B cell (primary cell): ENCODE measurements around the gene FMN1. TPM values are rescaled to one million over a fixed set of nuclear protein-coding genes. Genes with fewer than 3 reads are reported as not detected.

Source experiments
- ATAC-seq: fragments of 200-7000 bp; cut with Tn5 transposase; one replicate; pipeline ENCODE4 v1.10.0; 2021; ENCODE audit warnings: low read depth, mild to moderate bottlenecking, moderate number of reproducible peaks, moderate library complexity
- CTCF ChIA-PET: fragments of 350-600 bp; sonication (Branson Sonifier 250); formaldehyde crosslinking; loops from one replicate; lab custom pipeline; 2021; ENCODE audit warnings: antibody characterized with exemption, inconsistent platforms; lab: Charles Lee
- POLR2A ChIA-PET: fragments of 350-600 bp; sonication (Branson Sonifier 250); formaldehyde crosslinking; loops from one replicate; lab custom pipeline; 2021; ENCODE audit warnings: antibody characterized with exemption; lab: Charles Lee
- DNase-seq: peaks from one replicate; pipeline ENCODE4 v3.0.0; 2013
- H2AFZ ChIP-seq: 2 replicates; pipeline ENCODE4 v1.6.1; 2012; ENCODE audit warnings: mild to moderate bottlenecking, low read depth, low read length; ENCODE audit not compliant: insufficient read depth, poor library complexity, severe bottlenecking
- H3K27ac ChIP-seq, 2 donors: 1 replicate in 1 of 2; 2 replicates in 1 of 2; pipeline ENCODE4 v1.5.1; 2012 to 2013; ENCODE audit warnings: low read length in 2 of 2, mild to moderate bottlenecking in 2 of 2, moderate library complexity in 1 of 2
- H3K27me3 ChIP-seq, 4 experiments: fragments of 200-600 bp in 1 of 4; sonication (generic) in 1 of 4; replicated peaks in 1 of 4; 1 replicate in 2 of 4; 2 replicates in 2 of 4; pipeline versions ENCODE4 v1.6.1 to v1.7.0; 2013 to 2016; ENCODE audit warnings: low read length in 3 of 4, mild to moderate bottlenecking in 2 of 4, mixed read lengths in 1 of 4, moderate library complexity in 1 of 4; ENCODE audit not compliant: insufficient read depth in 4 of 4, control insufficient read depth in 3 of 4; ENCODE audit errors: control extremely low read depth in 1 of 4
- H3K36me3 ChIP-seq, 2 experiments: replicated peaks in 1 of 2; 1 replicate in 1 of 2; 2 replicates in 1 of 2; pipeline versions ENCODE4 v1.6.1 to v1.7.1; 2013; ENCODE audit warnings: low read length in 1 of 2; ENCODE audit not compliant: insufficient read depth in 2 of 2, control insufficient read depth in 1 of 2; ENCODE audit errors: control extremely low read depth in 1 of 2, extremely low read depth in 1 of 2
- H3K4me1 ChIP-seq, 2 donors: fragments of 200-600 bp in 1 of 2; sonication (generic) in 1 of 2; 1 replicate in 1 of 2; 2 replicates in 1 of 2; pipeline versions ENCODE4 v1.5.1 to v1.6.1; 2013 to 2017; ENCODE audit warnings: low read length in 2 of 2; ENCODE audit not compliant: control insufficient read depth in 2 of 2, insufficient read depth in 2 of 2
- H3K4me2 ChIP-seq: replicated peaks from 2 replicates; pipeline ENCODE3; 2012; ENCODE audit warnings: mild to moderate bottlenecking, low read depth, low read length; ENCODE audit not compliant: poor library complexity, severe bottlenecking
- H3K4me3 ChIP-seq, 5 experiments: fragments of 200-600 bp in 1 of 5; sonication (generic) in 1 of 5; 1 replicate in 3 of 5; 2 replicates in 2 of 5; pipeline versions ENCODE4 v1.5.1 to v1.7.0; 2011 to 2016; ENCODE audit warnings: low read length in 4 of 5, mild to moderate bottlenecking in 4 of 5, low read depth in 2 of 5, control low read depth in 1 of 5, moderate library complexity in 1 of 5; ENCODE audit not compliant: insufficient read depth in 1 of 5; ENCODE audit errors: control extremely low read depth in 1 of 5, extremely low read depth in 1 of 5
- H3K79me2 ChIP-seq: fragments of 200-600 bp; sonication (generic); one replicate; pipeline ENCODE4 v1.6.0; 2016; ENCODE audit warnings: low read length; ENCODE audit not compliant: control insufficient read depth, insufficient read depth
- H3K9ac ChIP-seq: fragments of 200-600 bp; sonication (generic); 2 replicates; pipeline ENCODE4 v1.6.1; 2017; ENCODE audit warnings: mild to moderate bottlenecking, low read length, moderate library complexity
- H3K9me3 ChIP-seq, 3 donors: one replicate each; pipeline versions ENCODE4 v1.6.1 to v1.7.1; 2013; ENCODE audit warnings: low read length in 2 of 3; ENCODE audit not compliant: control insufficient read depth in 2 of 3, insufficient read depth in 1 of 3; ENCODE audit errors: control extremely low read depth in 1 of 3
- H4K20me1 ChIP-seq: 2 replicates; pipeline ENCODE4 v1.6.0; 2012; ENCODE audit warnings: mild to moderate bottlenecking, low read length; ENCODE audit not compliant: insufficient read depth, control insufficient read depth, poor library complexity, severe bottlenecking
- H3K27ac Mint-ChIP-seq: one replicate; pipeline ENCODE4 v1.8.0; 2021; ENCODE audit warnings: mixed read lengths
- H3K27me3 Mint-ChIP-seq: one replicate; pipeline ENCODE4 v1.8.0; 2021; ENCODE audit warnings: mixed read lengths
- H3K4me1 Mint-ChIP-seq: one replicate; pipeline ENCODE4 v1.8.0; 2021; ENCODE audit warnings: mixed read lengths
- H3K4me3 Mint-ChIP-seq: one replicate; pipeline ENCODE4 v1.8.0; 2021; ENCODE audit warnings: mixed read lengths
- H3K9me3 Mint-ChIP-seq: one replicate; pipeline ENCODE4 v1.8.0; 2022; ENCODE audit warnings: mixed read lengths; ENCODE audit not compliant: insufficient read depth
- CTCF ChIP-seq: fragments of 200-600 bp; IDR thresholded peaks from one replicate; pipeline ENCODE4 v1.8.0; 2022; ENCODE audit warnings: antibody characterized with exemption, mild to moderate bottlenecking
- EZH2 ChIP-seq: IDR thresholded peaks from 2 replicates; pipeline ENCODE4 v1.6.1; 2012; ENCODE audit warnings: borderline replicate concordance, low read depth, mild to moderate bottlenecking, moderate library complexity, low read length; ENCODE audit not compliant: insufficient read depth, poor library complexity, severe bottlenecking
- WGBS: methylation state at CpG from one replicate; pipeline ENCODE4 v1.1.5; 2013; ENCODE audit warnings: missing lambda C conversion rate; ENCODE audit not compliant: insufficient coverage; 5-methylcytosine and 5-hydroxymethylcytosine counted together
- intact Hi-C: fragments of 100-400 bp; cut with micrococcal nuclease; formaldehyde crosslinking; loops from one replicate; pipeline ENCODE4 v1.10.0; 2022
- polyA plus RNA-seq: library from polyadenylated mRNA; depleted of rRNA; stranded (reverse); fragments of >200 nt; gene quantifications from 2 replicates; pipeline ENCODE4 v1.2.3, GENCODE V29; 2012
- total RNA-seq, 2 donors: library from RNA; stranded (reverse); fragments of 120-200 nt in 1 of 2; gene quantifications; 1 replicate in 1 of 2; 2 replicates in 1 of 2; pipeline versions ENCODE4 v1.2.3 to v1.2.4, GENCODE V29; 2013 to 2022

FMN1 gene
- total and polyA plus RNA-seq, 2 donors (not counting 1 experiment from before 2014, with no cell fraction given), result 0.21 to 0.96 TPM

- Mint-ChIP-seq H3K27ac (no peak overlapping the region), H3K27me3 (peaks cover 15% of the 10 kb centered on the region), H3K9me3 (no peaks in the 10 kb centered on the region), H3K4me3 (no peak overlapping the region), H3K4me1 (peaks cover 7% of the 10 kb centered on the region)
- TF ChIP-seq EZH2 (no peak), CTCF (no peak)
- intact Hi-C loops, result no loop called here
- H3K4me2 ChIP-seq, result no peak overlapping the region
- ATAC-seq, result no peak
- H3K4me3 ChIP-seq, result no peak overlapping the region
- H2AFZ ChIP-seq, result no peak overlapping the region
- 21% methylated on average over 2 of the region's 5 CpGs for WGBS
- no peaks in the 10 kb centered on the region for H3K36me3 ChIP-seq
- no peaks in the 10 kb centered on the region for H3K79me2 ChIP-seq
- CTCF ChIA-PET, result no interaction called here
- no peaks in the 10 kb centered on the region for H3K27me3 ChIP-seq
- peaks cover 0 to 2% (median 0%) of the 10 kb centered on the region in 3 donors for H3K9me3 ChIP-seq
- POLR2A ChIA-PET, result no interaction called here
- no peaks in the 10 kb centered on the region for H4K20me1 ChIP-seq
- no peak overlapping the region for H3K27ac ChIP-seq
- peaks cover 7 to 9% of the 10 kb centered on the region in 2 donors for H3K4me1 ChIP-seq
- DNase-seq, result no peak
- H3K9ac ChIP-seq, result no peak overlapping the region
Observed at GRCh38 chr15:33152502-33153109, 41.9 kb downstream of the FMN1 start.

- no peak overlapping the region for H3K9ac ChIP-seq
- DNase-seq, result peak; percentile 25
- no peak overlapping the region for H3K4me3 ChIP-seq
- no peaks in the 10 kb centered on the region for H3K27me3 ChIP-seq
- no peak overlapping the region for H2AFZ ChIP-seq
- H3K27me3 Mint-ChIP-seq, result peaks cover 16% of the 10 kb centered on the region
- H3K4me1 ChIP-seq, result peaks cover 7 to 9% of the 10 kb centered on the region in 2 donors
- no CpG with 5 or more reads among the region's 1 CpG for WGBS
- ChIA-PET POLR2A (no interaction called here), CTCF (interaction anchor here (0.6 kb wide), 1 partner anchor 14 kb away, joined by 3 read pairs; no protein-coding TSS in a partner anchor)
- H3K4me2 ChIP-seq, result no peak overlapping the region
- no peaks in the 10 kb centered on the region for H3K9me3 Mint-ChIP-seq
- no peaks in the 10 kb centered on the region for H3K9me3 ChIP-seq
- H4K20me1 ChIP-seq, result no peaks in the 10 kb centered on the region
- TF ChIP-seq EZH2, result no peak
- TF ChIP-seq CTCF, result no peak
- no peak overlapping the region for H3K4me3 Mint-ChIP-seq
- H3K27ac ChIP-seq, result no peak overlapping the region
- peaks cover 7% of the 10 kb centered on the region for H3K4me1 Mint-ChIP-seq
- intact Hi-C loops, result no loop called here
- ATAC-seq, result peak; percentile 41
- no peaks in the 10 kb centered on the region for H3K79me2 ChIP-seq
- H3K36me3 ChIP-seq, result no peaks in the 10 kb centered on the region
- H3K27ac Mint-ChIP-seq, result no peak overlapping the region
Observed at GRCh38 chr15:33150971-33151370, 43.5 kb downstream of the FMN1 start.
